H9 (cell line): ENCODE results near the gene DYNC2H1. TPM values are rescaled to one million over a fixed set of nuclear protein-coding genes. Genes with fewer than 3 reads are reported as not detected.

Experiments used
- DNase-seq: peaks from one replicate; pipeline ENCODE4 v3.0.0-alpha.2; 2017
- H2AFZ ChIP-seq: one replicate; pipeline ENCODE4 v1.6.1; 2013; ENCODE audit warnings: mild to moderate bottlenecking, low read length, control low read depth, moderate library complexity
- H2AK5ac ChIP-seq: 2 replicates; pipeline ENCODE4 v1.6.1; 2013; ENCODE audit warnings: low read length, control low read depth, mixed read lengths; ENCODE audit not compliant: insufficient read length
- H2BK120ac ChIP-seq: one replicate; pipeline ENCODE4 v1.6.1; 2013; ENCODE audit warnings: low read depth, mild to moderate bottlenecking, low read length, control low read depth, inconsistent platforms; ENCODE audit not compliant: poor library complexity, severe bottlenecking
- H2BK12ac ChIP-seq: 2 replicates; pipeline ENCODE4 v1.6.1; 2013; ENCODE audit warnings: low read length, control low read depth, mixed read lengths, low read depth; ENCODE audit not compliant: insufficient read length
- H2BK15ac ChIP-seq: 2 replicates; pipeline ENCODE4 v1.6.1; 2013; ENCODE audit warnings: low read depth, low read length, control low read depth
- H2BK20ac ChIP-seq: one replicate; pipeline ENCODE4 v1.6.1; 2013; ENCODE audit warnings: low read depth, mild to moderate bottlenecking, low read length, control low read depth, inconsistent platforms; ENCODE audit not compliant: poor library complexity, severe bottlenecking
- H2BK5ac ChIP-seq: 2 replicates; pipeline ENCODE4 v1.6.1; 2013; ENCODE audit warnings: low read length, control low read depth, mixed read lengths; ENCODE audit not compliant: insufficient read length
- H3K14ac ChIP-seq: 2 replicates; pipeline ENCODE4 v1.6.1; 2013; ENCODE audit warnings: low read length, control low read depth; ENCODE audit not compliant: insufficient read depth
- H3K18ac ChIP-seq: 2 replicates; pipeline ENCODE4 v1.6.1; 2013; ENCODE audit warnings: low read depth, mild to moderate bottlenecking, mixed read lengths, low read length, control low read depth; ENCODE audit not compliant: insufficient read length
- H3K23ac ChIP-seq: 2 replicates; pipeline ENCODE4 v1.6.1; 2013; ENCODE audit warnings: low read length, control low read depth, mixed read lengths, low read depth; ENCODE audit not compliant: insufficient read length
- H3K23me2 ChIP-seq: 2 replicates; pipeline ENCODE4 v1.6.1; 2013; ENCODE audit warnings: low read depth, mild to moderate bottlenecking, mixed read lengths, low read length, control low read depth; ENCODE audit not compliant: insufficient read length, poor library complexity, severe bottlenecking
- H3K27ac ChIP-seq: 2 replicates; pipeline ENCODE4 v1.5.1; 2013; ENCODE audit warnings: low read length, control low read depth, mixed read lengths, low read depth; ENCODE audit not compliant: insufficient read length
- H3K27me3 ChIP-seq: 2 replicates; pipeline ENCODE4 v1.6.1; 2013; ENCODE audit warnings: low read length, control low read depth, inconsistent platforms; ENCODE audit not compliant: insufficient read depth
- H3K4ac ChIP-seq: 2 replicates; pipeline ENCODE4 v1.6.1; 2013; ENCODE audit warnings: low read depth, mild to moderate bottlenecking, control low read depth, inconsistent platforms, low read length, moderate library complexity
- H3K4me1 ChIP-seq: 2 replicates; pipeline ENCODE4 v1.6.1; 2013; ENCODE audit warnings: low read length, control low read depth, inconsistent platforms; ENCODE audit not compliant: insufficient read depth
- H3K4me2 ChIP-seq: 2 replicates; pipeline ENCODE4 v1.6.1; 2013; ENCODE audit warnings: low read length, control low read depth, mixed read lengths; ENCODE audit not compliant: insufficient read length, insufficient read depth
- H3K56ac ChIP-seq: 2 replicates; pipeline ENCODE4 v1.6.1; 2013; ENCODE audit warnings: low read depth, mild to moderate bottlenecking, mixed read lengths, low read length, control low read depth; ENCODE audit not compliant: insufficient read length
- H3K79me1 ChIP-seq: 2 replicates; pipeline ENCODE4 v1.6.1; 2013; ENCODE audit warnings: low read depth, mild to moderate bottlenecking, moderate library complexity, low read length, control low read depth, inconsistent platforms; ENCODE audit not compliant: insufficient read depth, poor library complexity, severe bottlenecking
- H3K79me2 ChIP-seq: 2 replicates; pipeline ENCODE4 v1.6.1; 2013; ENCODE audit warnings: low read length, control low read depth, inconsistent platforms; ENCODE audit not compliant: insufficient read depth
- H3K9ac ChIP-seq: 2 replicates; pipeline ENCODE4 v1.6.1; 2013; ENCODE audit warnings: low read length, control low read depth, mixed read lengths; ENCODE audit not compliant: insufficient read length; ENCODE audit errors: extremely low read depth
- H3K9me3 ChIP-seq: one replicate; pipeline ENCODE4 v1.6.1; 2013; ENCODE audit warnings: low read depth, low read length, inconsistent platforms; ENCODE audit not compliant: control insufficient read depth
- H3T11ph ChIP-seq: one replicate; pipeline ENCODE4 v1.6.1; 2013; ENCODE audit warnings: mild to moderate bottlenecking, low read length, control low read depth, inconsistent platforms
- H4K20me1 ChIP-seq: one replicate; pipeline ENCODE4 v1.6.1; 2013; ENCODE audit not compliant: control insufficient read depth, insufficient read length, insufficient read depth
- H4K5ac ChIP-seq: 2 replicates; pipeline ENCODE4 v1.6.1; 2013; ENCODE audit warnings: low read depth, mild to moderate bottlenecking, mixed read lengths, low read length, control low read depth; ENCODE audit not compliant: insufficient read length
- H4K8ac ChIP-seq: replicated peaks from 2 replicates; pipeline ENCODE4 v1.6.1; 2013; ENCODE audit warnings: low read length, control low read depth, mixed read lengths, low read depth; ENCODE audit not compliant: insufficient read length
- H4K91ac ChIP-seq: 2 replicates; pipeline ENCODE4 v1.6.1; 2013; ENCODE audit warnings: low read depth, mild to moderate bottlenecking, moderate library complexity, mixed read lengths, low read length, control low read depth; ENCODE audit not compliant: insufficient read length
- H3K27ac Mint-ChIP-seq, 3 experiments: 2 replicates in 2 of 3; 3 replicates in 1 of 3; pipeline ENCODE4 v1.8.0; 2020 to 2021; ENCODE audit warnings: mixed read lengths in 3 of 3, mild to moderate bottlenecking in 1 of 3, moderate library complexity in 1 of 3
- H3K27me3 Mint-ChIP-seq: 2 replicates; pipeline ENCODE4 v1.8.0; 2021; ENCODE audit warnings: low read depth, mild to moderate bottlenecking, moderate library complexity, mixed read lengths
- H3K36me3 Mint-ChIP-seq, 3 experiments: 2 replicates in 2 of 3; 3 replicates in 1 of 3; pipeline ENCODE4 v1.8.0; 2020 to 2021; ENCODE audit warnings: low read depth in 3 of 3, mixed read lengths in 3 of 3; ENCODE audit not compliant: insufficient read depth in 1 of 3
- H3K4me1 Mint-ChIP-seq, 2 experiments: 2 replicates each; pipeline ENCODE4 v1.8.0; 2020; ENCODE audit warnings: mixed read lengths in 2 of 2
- H3K4me3 Mint-ChIP-seq, 2 experiments: 2 replicates in 1 of 2; 3 replicates in 1 of 2; pipeline ENCODE4 v1.8.0; 2020 to 2021; ENCODE audit warnings: mild to moderate bottlenecking in 2 of 2, mixed read lengths in 2 of 2, moderate library complexity in 1 of 2
- H3K9me3 Mint-ChIP-seq, 2 experiments: 2 replicates in 1 of 2; 3 replicates in 1 of 2; pipeline ENCODE4 v1.8.0; 2020; ENCODE audit warnings: mild to moderate bottlenecking in 2 of 2, mixed read lengths in 2 of 2, moderate library complexity in 1 of 2
- CTCF ChIP-seq: fragments of 200-600 bp; sonication (generic); conservative IDR thresholded peaks from 3 replicates; pipeline ENCODE4 v1.8.0; 2021; ENCODE audit warnings: antibody characterized with exemption, mild to moderate bottlenecking
- WGBS: extraction: QIAGEN DNeasy Blood & Tissue Kit; methylation state at CpG from one replicate; pipeline ENCODE4 v1.1.7; 2013; ENCODE audit warnings: missing lambda C conversion rate, low lambda C conversion rate, mixed read lengths; ENCODE audit not compliant: insufficient read length; ENCODE audit errors: extremely low coverage; 5-methylcytosine and 5-hydroxymethylcytosine counted together
- total RNA-seq: library from RNA; stranded (reverse); gene quantifications from 2 replicates; pipeline ENCODE4 v1.2.1, GENCODE V29; 2021

DYNC2H1 gene
- total RNA-seq, 1 experiment from 2014 or later = 13.2 TPM

DNA sequence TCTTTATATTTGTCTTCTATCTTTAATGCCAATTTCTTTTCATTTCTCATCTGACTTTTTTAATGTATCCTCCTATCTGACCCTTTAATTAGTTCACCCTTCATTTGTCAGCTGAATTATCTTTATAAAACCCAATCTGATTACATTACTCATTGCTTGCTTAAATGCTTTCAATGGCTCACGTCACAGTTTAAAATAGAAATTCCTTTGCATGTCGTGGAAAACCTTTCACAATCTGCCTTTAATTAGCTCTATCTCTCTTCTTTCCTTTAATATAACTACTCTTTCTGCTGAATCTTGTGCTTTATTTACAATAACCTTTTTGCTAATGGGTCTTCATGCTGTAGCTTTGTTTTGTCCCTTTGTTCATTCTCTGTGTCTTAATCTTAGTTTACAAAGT is 125.7 kb downstream of the DYNC2H1 start:
- no peak overlapping the region for H3K4ac ChIP-seq
- no peak overlapping the region for H3K4me2 ChIP-seq
- Mint-ChIP-seq H3K4me1 (peaks cover 4 to 9% of the 10 kb centered on the region in 2 experiments), H3K27me3 (no peaks in the 10 kb centered on the region), H3K27ac (peak overlapping the region in 1 of 3 experiments; percentile 48; a peak in 2 of 7 replicates), H3K36me3 (peaks cover 0 to 3% (median 0%) of the 10 kb centered on the region in 3 experiments; a peak in 1 of 7 replicates), H3K4me3 (no peak overlapping the region), H3K9me3 (no peaks in the 10 kb centered on the region)
- no peaks in the 10 kb centered on the region for H3K23me2 ChIP-seq
- H3K23ac ChIP-seq = no peak overlapping the region
- H2BK20ac ChIP-seq = no peak overlapping the region
- no peaks in the 10 kb centered on the region for H4K20me1 ChIP-seq
- H3K79me2 ChIP-seq = no peaks in the 10 kb centered on the region
- H3K9me3 ChIP-seq = no peaks in the 10 kb centered on the region
- no peak overlapping the region for H3K14ac ChIP-seq
- H2AFZ ChIP-seq = no peak overlapping the region
- no peak overlapping the region for H4K5ac ChIP-seq
- H3K27ac ChIP-seq = no peak overlapping the region
- no peak for DNase-seq
- H4K8ac ChIP-seq = no peak overlapping the region
- H3K79me1 ChIP-seq = no peaks in the 10 kb centered on the region
- H2BK5ac ChIP-seq = no peak overlapping the region
- no peak overlapping the region for H4K91ac ChIP-seq
- no peak overlapping the region for H2BK15ac ChIP-seq
- H3K27me3 ChIP-seq = no peaks in the 10 kb centered on the region
- no peak overlapping the region for H3K9ac ChIP-seq
- H3K4me1 ChIP-seq = no peaks in the 10 kb centered on the region
- WGBS = no CpG with 5 or more reads among the region's 2 CpGs
- no peak overlapping the region for H3T11ph ChIP-seq
- H2BK12ac ChIP-seq = no peak overlapping the region
- no peak overlapping the region for H3K18ac ChIP-seq
- H3K56ac ChIP-seq = no peak overlapping the region
- H2AK5ac ChIP-seq = no peak overlapping the region
- H2BK120ac ChIP-seq = no peak overlapping the region
- TF ChIP-seq CTCF = no peak
